KMS-11 (cell line): ENCODE measurements around the gene SNX6.

ENCODE experiments used
- H2AFZ ChIP-seq: fragments of 200-600 bp; sonication (generic); 2 replicates; pipeline ENCODE4 v1.6.1; 2016; ENCODE audit warnings: antibody characterized with exemption, mixed run types, low read depth
- H3K27ac ChIP-seq: fragments of 200-600 bp; sonication (generic); 2 replicates; pipeline ENCODE4 v1.6.1; 2016; ENCODE audit warnings: mild to moderate bottlenecking, mixed run types
- H3K27me3 ChIP-seq: fragments of 200-600 bp; sonication (generic); 2 replicates; pipeline ENCODE4 v1.6.1; 2017; ENCODE audit warnings: mild to moderate bottlenecking, low read depth, mixed run types, moderate library complexity; ENCODE audit not compliant: insufficient read depth
- H3K36me3 ChIP-seq: fragments of 200-600 bp; sonication (generic); 2 replicates; pipeline ENCODE4 v1.6.1; 2017; ENCODE audit warnings: mild to moderate bottlenecking, mixed run types; ENCODE audit not compliant: insufficient read depth
- H3K4me1 ChIP-seq: fragments of 200-600 bp; sonication (generic); 2 replicates; pipeline ENCODE4 v1.6.1; 2016; ENCODE audit warnings: mild to moderate bottlenecking, low read depth, mixed run types; ENCODE audit not compliant: poor library complexity, severe bottlenecking
- H3K4me2 ChIP-seq: fragments of 200-600 bp; sonication (generic); 2 replicates; pipeline ENCODE4 v1.7.0; 2016; ENCODE audit warnings: mild to moderate bottlenecking, mixed run types
- H3K4me3 ChIP-seq: fragments of 200-600 bp; sonication (generic); IDR thresholded peaks from 2 replicates; pipeline ENCODE4 v1.6.1; 2017; ENCODE audit warnings: low read depth, low read length, mixed read lengths; ENCODE audit not compliant: insufficient read depth
- H3K79me2 ChIP-seq: fragments of 200-600 bp; sonication (generic); 2 replicates; pipeline ENCODE4 v1.6.1; 2016; ENCODE audit warnings: low read depth, mixed run types; ENCODE audit not compliant: insufficient read depth
- H3K9ac ChIP-seq: fragments of 200-600 bp; sonication (generic); 2 replicates; pipeline ENCODE4 v1.6.1; 2016; ENCODE audit warnings: mild to moderate bottlenecking, mixed run types
- H4K20me1 ChIP-seq: fragments of 200-600 bp; sonication (generic); 2 replicates; pipeline ENCODE4 v1.6.1; 2016; ENCODE audit warnings: mild to moderate bottlenecking, mixed run types; ENCODE audit not compliant: insufficient read depth
- CTCF ChIP-seq: fragments of 200-600 bp; sonication (generic); conservative IDR thresholded peaks from 2 replicates; pipeline ENCODE4 v1.6.1; 2017; ENCODE audit warnings: low read depth, mild to moderate bottlenecking, antibody characterized with exemption, low read length, moderate library complexity, mixed read lengths

Gene SNX6

GRCh38 chr14:34629657-34630529 lies at the start of gene SNX6:
Gene SNX6 (minus strand): TSS chr14:34630148. CDS start chr14:34630116, 32 bp downstream.
- Histone ChIP-seq H3K36me3 (no peaks in the 10 kb centered on the region), H3K79me2 (peaks cover 18% of the 10 kb centered on the region; the same call in 1 of the 2 replicates), H3K27me3 (no peaks in the 10 kb centered on the region), H3K4me1 (no peaks in the 10 kb centered on the region), H3K9ac (peak within 1 kb of the TSS; percentile 67; the same call in 1 of the 2 replicates), H3K4me3 (no peak within 1 kb of the TSS), H3K4me2 (peak within 1 kb of the TSS; percentile 56), H3K27ac (peak within 1 kb of the TSS; percentile 44; the same call in 1 of the 2 replicates), H2AFZ (peak within 1 kb of the TSS; percentile 78), H4K20me1 (no peaks in the 10 kb centered on the region)
- no peak for TF ChIP-seq CTCF

GRCh38 chr14:34678735-34679134 lies 48.8 kb upstream of the SNX6 start:
- H3K27me3 ChIP-seq, result no peaks in the 10 kb centered on the region
- H3K4me1 ChIP-seq, result no peaks in the 10 kb centered on the region
- no peaks in the 10 kb centered on the region for H3K36me3 ChIP-seq
- TF ChIP-seq CTCF, result no peak
- H3K4me3 ChIP-seq, result no peak overlapping the region
- H3K9ac ChIP-seq, result no peak overlapping the region
- no peak overlapping the region for H3K27ac ChIP-seq
- H2AFZ ChIP-seq, result no peak overlapping the region
- no peaks in the 10 kb centered on the region for H3K79me2 ChIP-seq
- H4K20me1 ChIP-seq, result no peaks in the 10 kb centered on the region
- no peak overlapping the region for H3K4me2 ChIP-seq

GRCh38 chr14:34678306-34678705 lies 48.4 kb upstream of the SNX6 start:
- no peak overlapping the region for H3K4me2 ChIP-seq
- H3K27me3 ChIP-seq, result no peaks in the 10 kb centered on the region
- H3K4me1 ChIP-seq, result no peaks in the 10 kb centered on the region
- H4K20me1 ChIP-seq, result no peaks in the 10 kb centered on the region
- H2AFZ ChIP-seq, result no peak overlapping the region
- H3K79me2 ChIP-seq, result no peaks in the 10 kb centered on the region
- H3K9ac ChIP-seq, result no peak overlapping the region
- no peak overlapping the region for H3K4me3 ChIP-seq
- TF ChIP-seq CTCF, result no peak
- no peaks in the 10 kb centered on the region for H3K36me3 ChIP-seq
- H3K27ac ChIP-seq, result no peak overlapping the region

GRCh38 chr14:34676516-34677211 lies 46.7 kb upstream of the SNX6 start:
- no peak for TF ChIP-seq CTCF
- no peaks in the 10 kb centered on the region for H4K20me1 ChIP-seq
- no peak overlapping the region for H3K9ac ChIP-seq
- no peak overlapping the region for H2AFZ ChIP-seq
- no peaks in the 10 kb centered on the region for H3K4me1 ChIP-seq
- no peaks in the 10 kb centered on the region for H3K36me3 ChIP-seq
- no peaks in the 10 kb centered on the region for H3K79me2 ChIP-seq
- H3K27me3 ChIP-seq, result no peaks in the 10 kb centered on the region
- no peak overlapping the region for H3K27ac ChIP-seq
- no peak overlapping the region for H3K4me3 ChIP-seq
- H3K4me2 ChIP-seq, result no peak overlapping the region
